Activated T-helper 1 cell treated with Interleukin-2 at 50 U/mL for 16 hours (primary cell): ENCODE results near the gene BRME1.
"Not testable (repeated sequence)": the region's sequence is repeated elsewhere in the genome, so short reads cannot be mapped to it uniquely, and the experiment has no call there.

Experiments used
- DNase-seq: peaks from one replicate; pipeline ENCODE4 v3.0.0-alpha.2; 2020; ENCODE audit warnings: low read depth

The BRME1 gene

GRCh38 chr19:13865571-13866462 lies 40.1 kb downstream of the BRME1 start:
- DNase-seq, result no peak

GRCh38 chr19:13864667-13865570 lies 41.0 kb downstream of the BRME1 start:
- no peak for DNase-seq

- no peak for DNase-seq
These were observed 41.8 kb downstream of the BRME1 start for GRCh38 chr19:13864046-13864666.

- peak; percentile 82 for DNase-seq
These were observed 44.0 kb downstream of the BRME1 start for GRCh38 chr19:13861714-13862531.

- no peak for DNase-seq
These were observed 44.6 kb downstream of the BRME1 start for GRCh38 chr19:13861392-13861713.

GRCh38 chr19:13860679-13861391 lies 45.1 kb downstream of the BRME1 start:
- no peak for DNase-seq

- DNase-seq, result no peak
These were observed 46.5 kb downstream of the BRME1 start for GRCh38 chr19:13859361-13859880.

- DNase-seq, result no peak
These were observed 49.4 kb downstream of the BRME1 start for GRCh38 chr19:13856497-13856896.

GRCh38 chr19:13852171-13852707 lies 53.7 kb downstream of the BRME1 start:
- DNase-seq, result not testable (repeated sequence)

GRCh38 chr19:13851734-13852114 lies 54.2 kb downstream of the BRME1 start:
- not testable (repeated sequence) for DNase-seq

GRCh38 chr19:13850910-13851733 lies 54.8 kb downstream of the BRME1 start:
- peak; percentile 70 for DNase-seq

- DNase-seq, result peak; percentile 60
These were observed 55.7 kb downstream of the BRME1 start for GRCh38 chr19:13849991-13850909.

- DNase-seq, result no peak
These were observed 56.9 kb downstream of the BRME1 start for GRCh38 chr19:13848798-13849676.

- DNase-seq, result no peak
These were observed 57.6 kb downstream of the BRME1 start for GRCh38 chr19:13848340-13848677.

GRCh38 chr19:13847407-13848339 lies 58.2 kb downstream of the BRME1 start:
- peak; percentile 78 for DNase-seq
